Activated CD8-positive, alpha-beta memory T cell treated with anti-CD3 and anti-CD28 coated beads, Interleukin-2, amount 50 U/mL, for 24 hours (primary cell): ENCODE results near the gene HERC3.

ENCODE experiments used
- DNase-seq: peaks from one replicate; pipeline ENCODE4 v3.0.0-alpha.2; 2020; ENCODE audit errors: extremely low read depth

HERC3 gene

DNA sequence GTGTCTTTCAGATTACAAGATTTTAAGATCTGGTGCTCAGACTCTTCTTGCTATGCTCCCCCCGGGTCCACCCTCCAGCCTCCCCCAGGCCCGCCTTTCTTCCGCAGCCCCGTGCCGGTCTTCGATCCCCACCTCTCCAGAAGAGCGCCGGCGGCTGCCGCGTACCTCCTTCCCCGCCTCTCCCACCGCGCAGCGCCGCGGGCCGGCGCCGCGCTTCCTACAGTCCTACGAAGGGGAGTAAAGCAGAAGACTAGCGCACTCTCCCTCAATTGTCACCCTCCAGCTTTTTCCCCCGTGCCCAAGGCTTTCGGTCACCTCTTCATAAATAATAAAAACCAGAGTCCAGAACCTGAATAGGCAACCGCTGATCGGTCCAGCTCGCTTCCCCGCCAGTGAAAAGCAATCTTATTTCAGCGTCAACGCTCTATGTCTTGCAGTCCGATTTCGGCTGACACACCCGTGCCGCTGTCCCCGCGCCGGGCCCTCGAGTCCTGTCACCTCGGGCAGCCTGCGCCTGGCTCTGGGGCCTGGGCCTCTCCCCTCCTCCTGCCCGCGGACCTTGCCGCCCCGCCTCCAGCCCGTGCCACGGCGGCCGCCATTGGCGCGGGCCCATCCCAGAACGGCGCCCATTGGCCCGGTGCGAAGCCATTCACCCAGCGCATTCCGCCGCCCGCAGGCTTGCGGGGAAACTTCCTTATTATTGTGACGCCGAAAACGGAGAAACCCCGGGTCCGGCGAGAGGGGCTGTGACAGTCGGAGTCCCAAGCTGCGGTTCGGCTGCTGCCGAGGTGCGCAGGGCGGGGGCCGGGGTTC lies at the start of gene HERC3:
TSS of gene HERC3 (plus strand) at position 694 of the 813 bp plus-strand sequence. CDS start 13,344 bp downstream, outside the sequence.
- DNase-seq, result peak; percentile 57

DNA sequence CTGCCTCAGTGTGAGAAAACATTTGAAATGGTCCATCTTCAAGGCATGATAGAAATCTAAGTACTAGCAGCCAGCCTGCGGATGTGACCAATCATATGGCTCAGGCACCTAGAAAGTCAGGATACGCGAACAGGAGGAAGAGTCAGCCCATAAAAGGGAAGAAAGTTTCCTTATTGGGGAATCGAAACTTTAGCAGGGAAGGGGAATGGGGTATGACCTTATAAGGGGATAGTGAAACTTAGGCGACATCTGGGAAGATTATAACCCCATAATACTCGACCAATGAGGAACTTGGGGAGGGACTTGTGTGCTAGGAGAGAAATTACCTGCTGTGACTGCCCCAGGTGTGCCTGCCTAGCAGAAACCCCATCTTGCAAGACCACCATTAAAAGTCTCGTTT lies 42.5 kb upstream of the HERC3 start:
- no peak for DNase-seq

DNA sequence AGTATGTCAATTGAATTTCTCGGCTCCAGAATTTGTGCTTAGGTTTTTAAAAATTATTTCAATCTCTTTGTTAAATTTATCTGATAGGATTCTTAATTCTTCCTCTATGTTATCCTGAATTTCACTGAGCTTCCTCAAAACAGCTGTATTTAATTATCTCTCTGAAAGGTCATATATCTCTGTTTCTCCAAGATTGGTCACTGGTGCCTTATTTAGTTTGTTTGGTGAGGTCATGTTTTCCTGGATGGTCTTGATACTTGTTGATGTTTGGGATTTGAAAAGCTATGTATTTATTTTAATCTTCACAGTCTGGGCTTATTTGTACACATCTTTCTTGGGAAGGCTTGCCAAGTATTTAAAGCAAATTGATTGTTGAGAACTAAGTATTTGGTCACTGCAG lies 24.7 kb upstream of the HERC3 start:
- DNase-seq, result no peak

DNA sequence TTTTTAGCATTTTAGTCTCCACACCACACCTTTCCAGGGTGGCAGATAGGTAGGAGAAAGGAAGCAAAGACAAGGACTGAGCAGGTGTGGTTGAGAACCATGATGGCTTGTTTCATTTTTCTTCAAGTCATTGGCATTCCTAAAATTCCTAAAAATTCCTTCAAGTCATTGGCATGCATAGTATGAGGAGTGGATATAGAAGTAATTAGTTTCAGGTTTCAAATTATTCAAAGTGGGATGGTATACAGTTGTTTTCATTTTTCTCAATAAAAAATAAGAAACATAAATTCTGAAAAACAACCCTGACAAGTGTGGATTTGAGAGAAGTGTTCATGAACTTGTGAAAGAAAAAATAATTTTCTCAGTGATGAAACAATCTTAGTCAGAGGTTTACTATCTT lies 22.3 kb upstream of the HERC3 start:
- no peak for DNase-seq

DNA sequence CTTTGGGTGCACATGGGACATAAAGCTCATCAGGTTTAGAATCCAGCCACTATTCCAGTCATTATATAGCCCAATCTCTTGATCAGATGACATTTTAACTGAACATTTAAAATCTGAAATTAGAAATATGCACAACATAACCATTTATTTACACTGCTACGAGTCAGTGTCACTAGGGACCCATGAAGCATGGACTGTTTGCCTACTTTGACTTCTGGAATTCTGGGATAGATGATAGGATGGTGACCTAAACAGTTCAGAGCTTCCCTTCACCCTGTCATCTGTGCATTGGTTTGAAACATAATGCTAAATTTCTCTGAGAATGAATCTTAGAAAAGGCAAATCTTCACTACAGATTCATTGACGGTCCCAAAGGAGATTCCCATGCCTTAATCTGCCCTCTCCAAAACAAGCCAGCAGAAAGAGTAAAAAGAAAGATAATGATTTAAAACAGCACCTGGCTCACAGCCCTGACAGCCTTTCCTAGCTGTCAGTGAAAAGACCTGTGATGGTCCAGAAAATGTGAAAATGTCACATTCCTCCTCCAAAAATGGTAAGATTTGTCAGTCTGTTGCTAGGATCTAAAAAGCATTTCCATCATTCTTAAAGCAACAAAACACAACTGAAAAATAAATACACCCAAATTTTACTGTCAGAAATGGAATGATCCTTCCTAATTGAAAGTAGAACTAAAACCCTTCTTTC lies 18.9 kb upstream of the HERC3 start:
- DNase-seq, result no peak

DNA sequence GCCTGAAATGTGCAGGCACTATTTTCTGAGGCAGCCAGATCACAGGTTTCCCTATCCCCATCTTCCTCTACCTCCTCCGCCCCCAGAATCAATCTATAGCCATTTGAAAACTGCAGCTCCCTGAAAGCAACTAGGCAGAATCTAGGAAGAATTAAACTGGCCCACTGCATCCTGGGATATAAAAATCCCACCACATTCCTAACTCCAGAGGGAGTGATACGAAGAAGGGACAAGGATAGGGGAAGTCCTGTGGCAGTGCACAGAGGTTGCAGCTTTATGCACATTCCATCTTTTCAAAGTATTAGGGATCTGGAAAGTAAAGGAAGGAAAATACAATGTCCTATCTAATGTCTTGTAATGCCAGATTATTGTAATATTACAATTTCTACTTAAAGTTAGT lies 18.3 kb upstream of the HERC3 start:
- no peak for DNase-seq

DNA sequence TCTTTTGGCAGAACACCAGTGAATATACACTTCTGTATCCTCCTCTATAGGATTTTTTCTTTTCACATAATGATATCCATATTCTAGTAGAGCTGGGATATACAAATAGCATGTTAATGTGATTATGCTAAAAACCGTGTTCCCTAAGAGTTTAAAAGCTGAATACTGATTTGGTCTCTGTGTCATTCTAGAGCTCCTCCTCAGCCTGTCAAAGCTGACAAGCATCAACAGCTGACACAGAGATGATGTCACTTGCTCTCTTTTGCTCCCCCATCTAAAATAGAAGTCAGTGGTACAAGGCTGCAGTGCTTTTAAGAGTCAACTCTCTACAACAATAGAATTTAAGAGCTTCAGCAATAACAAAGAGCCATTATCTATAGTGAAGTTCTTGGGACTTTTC lies 17.1 kb upstream of the HERC3 start:
- DNase-seq, result no peak

DNA sequence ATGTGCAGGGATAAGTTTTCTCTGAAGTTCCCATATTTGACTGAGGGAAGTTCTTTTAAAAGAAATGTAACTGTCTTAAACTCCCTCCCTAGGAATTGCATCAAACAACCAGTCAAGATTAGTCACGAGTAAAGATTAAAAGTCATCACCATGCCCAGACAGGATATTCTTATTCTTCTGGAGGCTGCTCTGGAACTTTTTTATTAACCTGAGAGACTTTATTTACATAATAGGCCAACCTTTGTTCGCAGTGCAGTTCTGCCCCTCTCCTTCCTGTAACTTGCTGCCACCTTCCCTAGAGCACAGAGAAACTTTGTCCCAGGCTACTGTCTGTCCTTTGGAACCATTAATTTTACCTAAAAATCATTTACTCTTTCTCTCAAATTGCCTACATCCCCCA lies 9.8 kb upstream of the HERC3 start:
- no peak for DNase-seq

DNA sequence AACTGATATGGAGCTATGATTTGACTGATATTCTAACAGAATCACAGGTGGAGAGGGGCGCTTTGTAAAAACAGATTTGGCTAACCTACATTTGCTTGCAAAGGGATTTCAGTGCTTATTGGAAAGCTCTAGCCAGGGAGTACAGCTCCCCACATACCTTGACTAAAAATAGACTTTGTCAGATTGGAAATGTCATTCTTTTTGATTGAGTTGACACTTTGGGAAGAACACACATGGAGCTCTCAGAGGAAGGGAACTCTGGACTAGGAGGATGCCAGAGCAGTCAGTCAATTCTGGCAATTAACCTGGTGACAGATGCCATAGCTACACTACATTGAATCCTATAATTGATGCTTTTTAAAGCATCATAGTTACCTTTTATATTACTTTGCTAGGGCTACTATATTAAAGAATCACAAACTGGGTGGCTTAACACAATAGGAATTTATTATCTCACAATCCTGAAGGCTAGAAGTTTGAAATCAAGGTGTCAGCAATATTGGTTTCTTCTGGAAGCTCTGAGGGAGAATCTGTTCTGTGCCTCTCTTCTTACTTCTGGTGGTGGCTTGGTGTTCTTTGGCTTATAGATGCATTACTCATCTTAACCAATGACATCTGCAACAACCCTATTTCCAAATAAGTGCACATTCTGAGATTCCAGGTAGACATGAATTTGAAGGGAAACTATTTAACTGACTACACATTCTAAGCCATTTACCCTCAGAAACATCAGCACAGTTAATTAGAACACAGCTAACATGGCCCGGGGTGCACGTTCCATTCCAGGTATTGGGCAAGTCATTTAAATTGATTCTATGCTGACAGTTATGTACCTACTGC lies 8.4 kb upstream of the HERC3 start:
- DNase-seq, result no peak

DNA sequence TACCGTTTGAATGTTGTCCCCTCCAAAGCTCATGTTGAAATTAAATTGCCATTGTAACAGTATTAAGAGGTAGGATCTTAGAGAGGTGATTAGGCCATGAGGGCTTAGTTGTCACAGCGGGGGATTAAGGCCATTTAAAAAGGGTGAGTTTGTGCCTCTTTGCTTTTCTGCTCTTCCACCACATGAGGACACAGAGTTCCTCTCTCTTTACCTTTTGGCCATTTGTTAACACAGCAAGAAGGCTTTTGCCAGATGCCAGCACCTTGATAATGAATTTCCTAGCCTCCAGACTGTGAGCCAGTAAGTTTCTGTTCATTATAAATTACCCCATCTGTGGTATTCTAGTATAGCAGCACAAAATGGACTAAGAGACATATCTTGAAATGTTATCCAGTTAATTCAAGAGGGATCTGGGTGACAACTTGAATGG lies 7.8 kb upstream of the HERC3 start:
- DNase-seq, result no peak

DNA sequence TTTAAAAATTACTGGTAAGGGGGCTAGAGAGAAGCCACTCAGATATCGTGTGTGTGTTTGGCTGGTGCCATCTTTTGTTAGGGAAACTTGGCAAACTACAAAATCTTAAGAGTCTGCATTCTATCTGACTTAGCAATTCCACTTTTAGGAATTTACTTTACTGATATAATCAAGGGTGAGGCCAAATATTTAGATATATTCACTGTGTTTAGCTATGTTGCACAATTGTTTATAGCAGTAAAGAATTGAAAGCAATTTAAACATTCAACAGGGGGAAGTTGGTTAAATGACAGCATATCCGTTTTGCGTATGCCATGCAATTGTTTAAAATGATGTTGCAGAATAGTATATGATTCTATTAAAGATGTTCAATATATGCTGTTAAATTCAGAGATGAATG lies 6.4 kb upstream of the HERC3 start:
- no peak for DNase-seq

DNA sequence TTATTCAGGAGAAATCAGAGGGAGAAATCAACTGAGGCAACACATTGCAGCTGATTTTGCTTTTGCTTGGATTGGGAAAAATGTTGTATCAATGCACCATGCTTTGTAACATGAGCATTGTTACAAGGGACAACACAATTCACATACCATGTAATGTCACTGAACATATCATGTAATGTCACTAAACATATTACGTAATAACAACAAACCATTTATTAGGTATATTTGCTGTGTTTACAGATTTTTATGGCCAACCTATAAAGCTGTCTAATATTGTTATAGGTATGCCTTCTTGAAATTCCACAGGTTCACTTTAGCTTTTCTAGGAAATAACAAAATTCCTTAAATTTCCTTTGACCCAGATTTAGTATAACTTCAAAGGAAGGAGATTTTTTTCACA lies 5.0 kb upstream of the HERC3 start:
- no peak for DNase-seq

DNA sequence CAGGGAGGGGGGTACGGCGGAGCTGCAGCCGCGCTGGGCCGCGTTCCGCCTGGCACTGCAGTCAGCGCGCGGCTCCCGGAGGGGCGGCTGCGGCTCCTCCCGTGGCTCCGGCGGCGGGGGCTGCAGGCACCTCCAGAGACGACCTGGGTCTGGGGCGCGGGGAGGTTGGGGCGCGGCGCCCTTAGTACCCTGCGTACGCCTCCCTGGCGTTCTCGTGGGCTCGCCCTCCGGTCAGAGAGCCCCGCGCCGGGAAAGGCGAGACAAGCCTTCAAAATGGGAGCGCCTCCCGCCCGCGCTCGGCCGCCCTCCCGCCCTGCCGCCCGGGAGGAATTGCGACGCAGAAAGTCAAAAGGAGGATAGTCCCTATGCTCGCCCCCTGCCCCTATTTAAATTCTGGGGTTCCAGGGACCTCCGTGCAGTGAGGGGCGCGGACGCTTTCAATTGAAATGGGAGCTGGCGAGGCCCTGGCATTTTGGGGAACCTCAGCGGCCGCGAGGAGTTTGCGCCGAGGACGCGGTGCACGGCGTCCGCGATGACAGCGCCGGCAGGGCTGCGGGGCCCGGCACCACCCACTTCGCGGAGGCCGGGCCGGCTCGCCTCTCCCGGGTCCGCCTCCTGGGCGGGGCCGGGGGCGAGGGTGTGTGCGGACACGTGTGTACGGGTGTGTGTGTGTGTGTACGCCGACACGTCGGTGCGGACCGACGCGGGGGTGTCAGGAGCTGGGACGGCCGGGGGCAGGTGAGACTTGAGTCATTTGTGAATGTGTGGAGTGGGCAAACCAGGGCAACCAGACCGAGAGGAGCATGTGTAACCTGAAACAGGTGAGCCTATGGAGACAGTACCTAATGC lies 544 bp downstream of the HERC3 start:
- DNase-seq, result peak; percentile 47

DNA sequence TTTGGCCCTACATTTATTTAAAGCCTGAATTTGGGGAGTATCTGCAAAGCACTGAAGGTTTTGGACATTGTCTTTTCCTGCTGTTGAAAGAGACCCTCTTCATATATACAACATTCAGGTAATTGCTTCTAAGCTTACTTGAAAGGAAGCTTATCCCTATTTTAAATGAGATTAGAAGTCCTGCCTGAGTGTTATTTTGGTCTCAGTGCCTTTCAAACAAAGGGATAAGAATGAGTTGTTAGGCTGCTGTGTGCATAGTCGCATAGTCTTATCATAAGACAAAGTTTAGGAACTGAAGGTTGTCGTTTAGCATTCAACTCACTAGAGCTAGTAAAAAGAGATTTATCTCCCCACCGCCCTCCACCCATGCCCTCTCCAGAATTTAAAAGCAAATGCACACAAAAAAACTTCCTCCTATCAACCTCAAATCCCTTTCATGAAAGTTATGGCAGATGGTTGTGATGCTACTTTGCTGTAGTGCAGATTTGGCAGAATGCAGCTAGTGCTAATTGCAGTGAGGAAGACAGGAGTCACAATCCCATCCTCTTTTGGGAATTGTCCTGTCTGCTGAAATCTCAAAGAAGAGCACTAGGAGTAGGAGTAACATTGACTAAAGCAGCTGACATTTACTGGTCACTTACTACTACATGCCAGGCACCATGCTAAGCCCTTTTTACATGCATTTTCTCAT lies 5.8 kb downstream of the HERC3 start:
- DNase-seq, result no peak

DNA sequence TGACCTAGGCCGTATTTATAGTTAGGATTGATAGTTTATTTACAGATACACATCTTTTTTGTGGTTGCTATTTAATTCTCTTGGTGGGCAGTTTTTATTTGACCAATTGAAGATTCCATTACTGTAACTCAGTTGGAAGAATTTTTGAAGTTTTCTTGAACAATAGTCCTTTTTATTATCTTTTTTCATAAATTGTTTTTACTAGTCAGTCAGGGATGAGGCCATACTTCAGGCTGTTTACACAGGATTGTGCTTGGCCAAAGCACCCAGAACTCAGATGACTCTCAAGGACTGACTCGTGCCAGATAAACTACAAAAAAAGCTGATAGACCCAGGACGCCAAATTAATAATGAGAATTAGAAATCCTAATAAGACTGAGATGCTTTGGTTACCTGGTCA lies 7.0 kb downstream of the HERC3 start:
- no peak for DNase-seq

DNA sequence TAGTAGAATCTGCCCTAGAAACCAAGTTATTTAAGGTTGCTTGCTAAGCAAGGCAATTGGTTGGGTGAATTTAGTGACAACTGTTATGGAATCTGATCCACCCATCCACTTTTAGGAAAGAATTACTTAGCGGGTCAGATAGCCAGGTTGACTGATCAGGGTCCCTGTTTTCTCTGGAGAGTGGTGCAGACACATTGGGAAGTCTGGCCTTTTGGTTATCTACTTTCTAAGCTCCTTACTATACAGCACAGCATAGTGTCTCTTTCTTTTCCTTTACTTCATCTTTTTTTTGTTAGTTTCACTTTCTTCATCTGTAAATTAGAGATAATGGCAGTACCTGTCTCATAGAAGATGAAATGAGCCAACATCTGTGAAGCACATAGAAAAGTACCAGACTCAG lies 7.4 kb downstream of the HERC3 start:
- no peak for DNase-seq

DNA sequence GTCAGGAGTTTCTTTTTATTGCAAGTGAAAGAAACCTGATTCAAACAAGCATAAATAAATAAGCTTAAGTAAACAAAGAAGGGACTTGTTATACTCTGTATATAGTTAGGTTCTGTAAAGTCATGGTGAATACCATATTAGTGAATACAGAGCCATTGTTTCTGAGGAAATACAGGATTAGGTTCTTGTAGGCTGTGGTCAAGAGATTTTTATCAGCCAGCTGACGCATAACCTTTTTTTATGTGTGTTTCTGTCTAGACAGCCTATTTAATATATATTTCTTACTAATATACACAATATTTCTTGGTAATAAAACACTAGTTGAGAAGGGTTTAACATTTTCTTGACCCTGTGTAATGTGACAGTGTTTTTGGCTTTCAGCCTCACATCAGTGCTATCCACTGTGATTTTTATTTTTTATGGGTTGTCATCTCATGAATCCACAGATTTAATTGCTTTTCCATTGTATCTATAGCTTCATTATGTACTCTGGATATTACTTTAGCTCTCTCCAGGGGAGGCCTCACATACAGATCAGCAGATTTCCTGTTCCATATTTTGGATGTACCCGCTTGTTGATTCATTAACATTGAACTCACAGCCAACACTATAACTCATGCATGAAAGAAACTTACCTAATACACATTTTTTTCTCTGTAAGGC lies 8.0 kb downstream of the HERC3 start:
- no peak for DNase-seq

DNA sequence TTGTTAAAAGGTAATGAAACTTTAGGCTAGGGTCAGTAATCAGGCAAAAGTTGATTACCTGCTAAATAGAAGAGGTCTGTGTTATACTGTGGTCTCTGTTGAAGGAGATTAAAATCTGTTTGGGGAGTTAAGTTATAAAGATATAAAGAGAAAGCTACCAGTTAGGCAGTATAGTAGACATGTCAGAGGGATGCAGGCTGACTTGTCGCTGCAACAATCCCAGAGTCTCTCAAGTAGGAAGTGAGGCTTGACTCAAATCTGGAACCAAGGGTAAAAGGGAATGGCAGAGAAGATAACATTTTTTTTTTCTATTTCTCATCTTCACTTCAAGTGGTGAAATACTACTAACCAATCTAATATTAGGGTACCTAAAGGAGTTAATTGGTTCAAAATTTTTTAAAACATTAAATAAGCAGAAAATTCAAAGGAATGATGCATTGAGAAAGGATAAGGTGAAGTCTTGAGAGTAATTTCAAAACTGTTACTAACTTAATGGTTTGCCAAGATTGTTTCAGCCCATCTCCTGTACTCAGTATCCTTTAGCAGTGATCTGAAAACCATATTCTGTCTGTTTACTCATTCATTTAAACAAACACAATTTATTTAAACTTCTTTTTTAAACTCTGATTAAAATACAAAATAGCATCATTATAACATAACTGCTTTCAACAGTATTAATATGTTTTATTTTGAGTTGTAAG lies 12.8 kb downstream of the HERC3 start:
- DNase-seq, result no peak

DNA sequence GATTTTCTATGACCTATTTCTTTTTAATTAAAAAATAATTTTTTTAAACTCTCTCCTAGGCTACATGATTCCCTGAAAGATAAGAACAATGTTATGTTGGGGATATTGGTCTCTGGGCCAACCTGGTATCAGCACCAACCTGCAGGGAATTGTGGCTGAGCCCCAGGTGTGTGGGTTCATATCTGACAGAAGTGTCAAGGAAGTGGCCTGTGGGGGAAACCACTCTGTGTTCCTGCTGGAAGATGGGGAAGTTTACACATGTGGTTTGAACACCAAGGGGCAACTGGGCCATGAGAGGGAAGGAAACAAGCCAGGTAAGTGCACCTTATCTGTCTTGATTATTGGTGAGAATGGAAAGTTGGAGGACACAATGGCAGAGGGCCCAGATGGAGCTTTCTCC lies 13.5 kb downstream of the HERC3 start:
- DNase-seq, result no peak

DNA sequence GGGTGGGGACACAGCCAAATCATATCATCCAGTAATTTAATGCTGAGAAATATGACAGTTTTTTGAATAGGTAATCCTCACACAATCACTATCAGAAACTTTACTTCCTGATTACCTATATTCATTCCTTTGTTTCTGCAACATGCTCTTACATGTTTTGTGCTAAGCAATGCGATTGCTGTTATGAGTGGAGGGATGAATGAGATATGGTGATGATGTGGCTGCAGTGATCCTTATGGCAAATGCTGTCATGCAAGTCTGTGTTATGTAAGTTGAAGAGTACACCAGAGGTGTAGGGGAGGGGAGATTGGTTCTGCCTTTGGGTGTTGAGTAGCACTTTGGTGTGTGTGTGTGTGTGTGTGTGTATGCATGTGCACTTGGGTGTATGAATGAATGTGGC lies 14.6 kb downstream of the HERC3 start:
- no peak for DNase-seq
